Right atrium auricular region (tissue), 2 donors: Measurements from ENCODE around the gene WDR18. TPM values are rescaled to one million over a fixed set of nuclear protein-coding genes. Genes with fewer than 3 reads are reported as not detected.
A peak's percentile ranks its signal among the peaks of the same experiment; 100 is the strongest.

ENCODE experiments used
- DNase-seq: peaks from one replicate; pipeline ENCODE4 v3.0.0-alpha.2; 2019; ENCODE audit warnings: low spot score
- H3K27ac ChIP-seq, 2 donors: fragments of 200-600 bp; sonication (generic); 1 replicate in 1 of 2; 2 replicates in 1 of 2; pipeline ENCODE4 v1.5.1; 2016 to 2019
- H3K27me3 ChIP-seq, 2 donors: fragments of 200-600 bp; sonication (generic); one replicate each; pipeline versions ENCODE4 v1.5.1 to v1.6.0; 2017 to 2019
- H3K36me3 ChIP-seq: fragments of 200-600 bp; sonication (generic); one replicate; pipeline ENCODE4 v1.5.1; 2016
- H3K4me1 ChIP-seq, 2 donors: fragments of 200-600 bp; sonication (generic); one replicate each; pipeline versions ENCODE4 v1.5.1 to v1.6.0; 2017 to 2019
- H3K4me3 ChIP-seq, 2 donors: fragments of 200-600 bp; sonication (generic); 1 replicate in 1 of 2; 2 replicates in 1 of 2; pipeline ENCODE4 v1.5.1; 2017 to 2019; ENCODE audit warnings: mild to moderate bottlenecking in 1 of 2, moderate library complexity in 1 of 2
- H3K9me3 ChIP-seq, 2 donors: fragments of 200-600 bp; sonication (generic); one replicate each; pipeline ENCODE4 v1.5.1; 2019
- total RNA-seq, 2 donors: library from RNA; depleted of rRNA; stranded (reverse); fragments of >200 nt; gene quantifications; one replicate each; pipeline ENCODE4 v1.1.0, GENCODE V29; 2016
- TF ChIP-seq, protein P1 (sequence below), 2 donors: fragments of 200-600 bp; sonication (generic); IDR thresholded peaks; one replicate each; pipeline ENCODE4 v1.5.1; 2019; ENCODE audit warnings: antibody characterized with exemption in 2 of 2

The WDR18 gene
- total RNA-seq, 2 donors from 2014 or later, result 13.3 to 24.9 TPM

DNA sequence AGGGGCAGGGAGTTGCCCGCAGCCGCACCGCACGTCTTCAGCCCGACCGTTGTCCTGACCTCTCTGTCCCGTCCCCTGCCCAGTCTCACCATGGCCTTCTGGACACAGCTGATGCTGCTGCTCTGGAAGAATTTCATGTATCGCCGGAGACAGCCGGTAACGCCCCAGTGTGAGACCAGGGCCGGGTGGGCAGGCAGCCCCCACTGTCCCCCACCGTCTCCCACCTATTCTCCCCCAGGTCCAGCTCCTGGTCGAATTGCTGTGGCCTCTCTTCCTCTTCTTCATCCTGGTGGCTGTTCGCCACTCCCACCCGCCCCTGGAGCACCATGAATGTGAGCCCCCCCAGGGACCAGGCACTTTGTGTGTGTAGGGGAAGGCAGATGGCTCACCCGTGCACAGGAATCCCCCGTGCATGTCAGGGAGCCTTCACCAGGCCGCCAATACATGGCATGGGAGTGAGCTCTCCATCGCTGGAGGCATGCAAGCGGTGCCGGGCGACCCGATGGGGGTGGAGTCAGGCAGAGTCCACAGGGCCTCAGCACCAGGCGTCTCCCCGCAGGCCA is 57.2 kb downstream of the WDR18 start:
- Histone ChIP-seq H3K27ac (peak overlapping the region in 1 of 2 donors; percentile 1), H3K27me3 (no peaks in the 10 kb centered on the region), H3K36me3 (peaks cover 9% of the 10 kb centered on the region), H3K9me3 (no peaks in the 10 kb centered on the region), H3K4me1 (peaks cover 0 to 30% of the 10 kb centered on the region in 2 donors), H3K4me3 (peak overlapping the region; percentile 36 to 55)
- TF ChIP-seq, protein P1, sequence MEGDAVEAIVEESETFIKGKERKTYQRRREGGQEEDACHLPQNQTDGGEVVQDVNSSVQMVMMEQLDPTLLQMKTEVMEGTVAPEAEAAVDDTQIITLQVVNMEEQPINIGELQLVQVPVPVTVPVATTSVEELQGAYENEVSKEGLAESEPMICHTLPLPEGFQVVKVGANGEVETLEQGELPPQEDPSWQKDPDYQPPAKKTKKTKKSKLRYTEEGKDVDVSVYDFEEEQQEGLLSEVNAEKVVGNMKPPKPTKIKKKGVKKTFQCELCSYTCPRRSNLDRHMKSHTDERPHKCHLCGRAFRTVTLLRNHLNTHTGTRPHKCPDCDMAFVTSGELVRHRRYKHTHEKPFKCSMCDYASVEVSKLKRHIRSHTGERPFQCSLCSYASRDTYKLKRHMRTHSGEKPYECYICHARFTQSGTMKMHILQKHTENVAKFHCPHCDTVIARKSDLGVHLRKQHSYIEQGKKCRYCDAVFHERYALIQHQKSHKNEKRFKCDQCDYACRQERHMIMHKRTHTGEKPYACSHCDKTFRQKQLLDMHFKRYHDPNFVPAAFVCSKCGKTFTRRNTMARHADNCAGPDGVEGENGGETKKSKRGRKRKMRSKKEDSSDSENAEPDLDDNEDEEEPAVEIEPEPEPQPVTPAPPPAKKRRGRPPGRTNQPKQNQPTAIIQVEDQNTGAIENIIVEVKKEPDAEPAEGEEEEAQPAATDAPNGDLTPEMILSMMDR (IDR thresholded peaks at IDR 0.05), result no peak
- no peak for DNase-seq

DNA sequence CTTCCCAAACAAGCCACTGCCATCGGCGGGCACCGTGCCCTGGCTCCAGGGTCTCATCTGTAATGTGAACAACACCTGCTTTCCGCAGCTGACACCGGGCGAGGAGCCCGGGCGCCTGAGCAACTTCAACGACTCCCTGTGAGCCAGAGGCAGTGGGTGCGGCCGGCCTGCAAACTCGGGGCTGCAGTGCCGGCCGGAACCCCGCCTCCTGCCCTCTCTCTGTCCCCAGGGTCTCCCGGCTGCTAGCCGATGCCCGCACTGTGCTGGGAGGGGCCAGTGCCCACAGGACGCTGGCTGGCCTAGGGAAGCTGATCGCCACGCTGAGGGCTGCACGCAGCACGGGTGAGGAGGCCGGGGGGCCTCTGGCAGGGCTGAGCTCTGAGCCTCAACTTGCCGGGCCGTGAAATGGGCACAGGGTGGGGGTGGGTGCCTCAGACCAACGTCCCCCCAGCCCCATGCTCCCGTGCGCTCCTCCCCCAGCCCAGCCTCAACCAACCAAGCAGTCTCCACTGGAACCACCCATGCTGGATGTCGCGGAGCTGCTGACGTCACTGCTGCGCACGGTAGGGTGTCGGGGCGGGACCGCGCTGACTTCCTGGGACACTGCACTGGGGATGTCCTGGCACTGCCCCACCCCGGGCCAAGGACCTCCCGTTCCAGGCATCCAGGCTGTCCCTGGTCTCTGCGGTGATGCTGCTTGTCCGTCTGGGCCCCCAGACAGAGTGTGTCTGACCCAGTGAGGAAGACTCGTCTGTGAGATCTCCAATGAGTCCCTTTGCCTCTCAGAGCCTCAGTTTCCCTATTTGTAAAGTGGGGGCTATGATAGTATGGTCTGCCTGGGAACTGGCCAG is 57.9 kb downstream of the WDR18 start:
- TF ChIP-seq, protein P1 (IDR thresholded peaks at IDR 0.05), result no peak
- H3K27ac ChIP-seq, result no peak overlapping the region

DNA sequence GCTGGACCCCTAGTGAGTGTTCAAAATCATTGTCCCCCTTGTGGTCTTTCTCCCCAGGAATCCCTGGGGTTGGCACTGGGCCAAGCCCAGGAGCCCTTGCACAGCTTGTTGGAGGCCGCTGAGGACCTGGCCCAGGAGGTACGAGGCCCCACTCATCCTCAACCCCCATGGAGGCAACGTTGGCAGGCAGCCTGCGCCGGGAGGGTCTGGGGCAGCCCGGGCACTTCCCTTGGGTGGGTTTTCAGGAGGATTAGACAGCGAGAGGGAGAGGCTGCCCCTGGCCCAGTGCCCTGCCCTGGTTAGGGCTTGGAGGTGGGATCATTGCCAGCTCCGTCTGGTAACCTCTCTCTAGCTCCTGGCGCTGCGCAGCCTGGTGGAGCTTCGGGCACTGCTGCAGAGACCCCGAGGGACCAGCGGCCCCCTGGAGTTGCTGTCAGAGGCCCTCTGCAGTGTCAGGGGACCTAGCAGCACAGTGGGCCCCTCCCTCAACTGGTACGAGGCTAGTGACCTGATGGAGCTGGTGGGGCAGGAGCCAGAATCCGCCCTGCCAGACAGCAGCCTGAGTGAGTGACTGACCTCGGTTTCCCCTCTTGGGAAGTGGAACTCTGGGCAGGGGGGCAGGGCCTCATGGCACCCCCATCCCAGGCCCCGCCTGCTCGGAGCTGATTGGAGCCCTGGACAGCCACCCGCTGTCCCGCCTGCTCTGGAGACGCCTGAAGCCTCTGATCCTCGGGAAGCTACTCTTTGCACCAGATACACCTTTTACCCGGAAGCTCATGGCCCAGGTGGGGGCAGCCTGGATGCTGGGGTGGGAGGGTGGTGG is 58.8 kb downstream of the WDR18 start:
- H3K4me1 ChIP-seq, result peaks cover 0 to 30% of the 10 kb centered on the region in 2 donors
- H3K27ac ChIP-seq, result no peak overlapping the region
- no peaks in the 10 kb centered on the region for H3K9me3 ChIP-seq
- H3K4me3 ChIP-seq, result no peak overlapping the region
- TF ChIP-seq, protein P1 (IDR thresholded peaks at IDR 0.05), result no peak
- DNase-seq, result no peak
- H3K36me3 ChIP-seq, result no peaks in the 10 kb centered on the region
- no peaks in the 10 kb centered on the region for H3K27me3 ChIP-seq

More for the DNA sequence above, 57.9 kb downstream of the WDR18 start:
- DNase-seq, result no peak
- Histone ChIP-seq H3K9me3 (no peaks in the 10 kb centered on the region), H3K4me3 (no peak overlapping the region), H3K27me3 (no peaks in the 10 kb centered on the region), H3K36me3 (peaks cover 2% of the 10 kb centered on the region), H3K4me1 (peaks cover 0 to 30% of the 10 kb centered on the region in 2 donors)

Other genes starting within 250 kb of the WDR18 start
- gene MISP, start 233.2 kb upstream of the WDR18 start, total RNA-seq, result 1 to 10 TPM in 1 of 2 donors, under 1 TPM in 1; 0.96 to 1.5 TPM
- 10 to 100 TPM; 49.4 to 73.9 TPM for gene PTBP1, start 186.9 kb upstream of the WDR18 start, total RNA-seq
- gene PLPPR3, start 162.4 kb upstream of the WDR18 start, total RNA-seq, result not detected
- not detected for gene AZU1, start 156.5 kb upstream of the WDR18 start, total RNA-seq
- not detected for gene PRTN3, start 143.3 kb upstream of the WDR18 start, total RNA-seq
- under 1 TPM; 0.67 to 0.83 TPM for gene ELANE, start 132.0 kb upstream of the WDR18 start, total RNA-seq
- 100 to 1,000 TPM; 133 to 652 TPM for gene CFD, start 124.7 kb upstream of the WDR18 start, total RNA-seq
- 10 to 100 TPM; 17.7 to 26.5 TPM for gene MED16, start 91.2 kb upstream of the WDR18 start, total RNA-seq
- not detected for gene RNU6-9, start 90.9 kb upstream of the WDR18 start, total RNA-seq
- gene R3HDM4, start 71.1 kb upstream of the WDR18 start, total RNA-seq, result 10 to 100 TPM; 19.5 to 30.4 TPM
- not detected for gene KISS1R, start 67.0 kb upstream of the WDR18 start, total RNA-seq
- 1 to 10 TPM; 1.7 to 3.4 TPM for gene ARID3A, start 58.3 kb upstream of the WDR18 start, total RNA-seq
- gene GRIN3B, start 16.1 kb downstream of the WDR18 start, total RNA-seq, result under 1 TPM in 1 of 2 donors, not detected in 1; 0.12 TPM
- gene TMEM259, start 36.8 kb downstream of the WDR18 start, total RNA-seq, result 100 to 1,000 TPM; 129 to 170 TPM
- not detected for gene RNU6-2, start 37.2 kb downstream of the WDR18 start, total RNA-seq
- 10 to 100 TPM; 47.8 to 48.5 TPM for gene CNN2, start 42.3 kb downstream of the WDR18 start, total RNA-seq
- 1 to 10 TPM; 4.8 to 5.9 TPM for gene ABCA7, start 55.8 kb downstream of the WDR18 start, total RNA-seq
- gene ARHGAP45, start 82.8 kb downstream of the WDR18 start, total RNA-seq, result 10 to 100 TPM in 1 of 2 donors, 1 to 10 TPM in 1; 5.2 to 12.8 TPM
- gene POLR2E, start 111.0 kb downstream of the WDR18 start, total RNA-seq, result 100 to 1,000 TPM; 149 to 252 TPM
- gene GPX4, start 119.6 kb downstream of the WDR18 start, total RNA-seq, result 100 to 1,000 TPM; 404 to 529 TPM
- gene SBNO2, start 189.9 kb downstream of the WDR18 start, total RNA-seq, result 10 to 100 TPM; 14.7 to 17.7 TPM
- gene STK11, start 221.4 kb downstream of the WDR18 start, total RNA-seq, result 10 to 100 TPM; 62.0 to 64.7 TPM